Keratinocyte (primary cell): ENCODE results near the gene CNOT4. TPM values are rescaled to one million over a fixed set of nuclear protein-coding genes. Genes with fewer than 3 reads are reported as not detected.

Source experiments
- DNase-seq: peaks from one replicate; pipeline ENCODE4 v3.0.0-alpha.2; 2011; ENCODE audit warnings: low read depth, missing footprints, low spot score
- FAIRE-seq: peaks from 2 replicates; lab custom pipeline; 2011; peaks lifted over from hg19 to GRCh38; lab: Jason Lieb, UNC
- H2AFZ ChIP-seq: 2 replicates; pipeline ENCODE4 v1.6.0; 2012; ENCODE audit warnings: low read length, control low read depth, inconsistent platforms; ENCODE audit not compliant: control insufficient read depth
- H3K27ac ChIP-seq: 2 replicates; pipeline ENCODE4 v1.5.1; 2011; ENCODE audit warnings: low read length; ENCODE audit not compliant: control insufficient read depth, insufficient read depth
- H3K27me3 ChIP-seq: 3 replicates; pipeline ENCODE4 v1.6.0; 2011; ENCODE audit warnings: low read length; ENCODE audit not compliant: control insufficient read depth, insufficient read depth; ENCODE audit errors: extremely low read depth
- H3K36me3 ChIP-seq, 2 experiments: 2 replicates in 1 of 2; 3 replicates in 1 of 2; pipeline ENCODE4 v1.5.1; 2011; ENCODE audit warnings: low read length in 2 of 2, mild to moderate bottlenecking in 1 of 2; ENCODE audit not compliant: control insufficient read depth in 2 of 2, insufficient read depth in 2 of 2; ENCODE audit errors: extremely low read depth in 1 of 2
- H3K4me1 ChIP-seq: 3 replicates; pipeline ENCODE4 v1.5.1; 2011; ENCODE audit warnings: low read length; ENCODE audit not compliant: control insufficient read depth, insufficient read depth; ENCODE audit errors: extremely low read depth
- H3K4me2 ChIP-seq: 3 replicates; pipeline ENCODE4 v1.6.0; 2011; ENCODE audit warnings: low read depth, low read length; ENCODE audit not compliant: control insufficient read depth, insufficient read depth; ENCODE audit errors: extremely low read depth
- H3K4me3 ChIP-seq, 3 experiments: fragments of 200-600 bp in 1 of 3; sonication (generic) in 1 of 3; 2 replicates in 2 of 3; 3 replicates in 1 of 3; pipeline ENCODE4 v1.5.1; 2011 to 2016; ENCODE audit warnings: low read length in 3 of 3, mild to moderate bottlenecking in 3 of 3, control low read depth in 2 of 3, inconsistent platforms in 1 of 3, low read depth in 1 of 3, mixed read lengths in 1 of 3, mixed run types in 1 of 3, moderate library complexity in 1 of 3; ENCODE audit not compliant: control insufficient read depth in 2 of 3, insufficient read depth in 2 of 3; ENCODE audit errors: extremely low read depth in 1 of 3
- H3K79me2 ChIP-seq: 2 replicates; pipeline ENCODE4 v1.6.0; 2012; ENCODE audit warnings: low read length; ENCODE audit not compliant: control insufficient read depth, insufficient read depth
- H3K9ac ChIP-seq: 3 replicates; pipeline ENCODE4 v1.6.0; 2011; ENCODE audit warnings: low read length; ENCODE audit not compliant: control insufficient read depth, insufficient read depth; ENCODE audit errors: extremely low read depth
- H3K9me1 ChIP-seq: 3 replicates; pipeline ENCODE4 v1.6.0; 2011; ENCODE audit warnings: low read length; ENCODE audit not compliant: control insufficient read depth, insufficient read depth; ENCODE audit errors: extremely low read depth
- H3K9me3 ChIP-seq: 2 replicates; pipeline ENCODE4 v1.5.1; 2012; ENCODE audit warnings: low read depth, low read length; ENCODE audit not compliant: control insufficient read depth
- H4K20me1 ChIP-seq: 3 replicates; pipeline ENCODE4 v1.6.0; 2011; ENCODE audit warnings: low read length; ENCODE audit not compliant: control insufficient read depth, insufficient read depth; ENCODE audit errors: extremely low read depth
- EZH2 ChIP-seq: IDR thresholded peaks from one replicate; pipeline ENCODE4 v1.6.1; 2012; ENCODE audit warnings: inconsistent platforms, mild to moderate bottlenecking, low read length, moderate library complexity
- dilution Hi-C: fragments of 300-500 bp; cut with MboI; formaldehyde crosslinking; loops from one replicate; pipeline ENCODE4 v1.7.0; 2020; ENCODE audit warnings: low sequenced_read_pairs; ENCODE audit not compliant: extremely low pct_ligation_motif_present
- polyA plus RNA-seq, 5 experiments: library from polyadenylated mRNA; depleted of rRNA in 3 of 5; stranded (reverse) in 3 of 5; stranded (forward) in 1 of 5; unstranded in 1 of 5; fragments of >200 nt; gene quantifications; 1 replicate in 1 of 5; 2 replicates in 3 of 5; 3 replicates in 1 of 5; pipeline versions ENCODE4 v1.2.1 to v1.2.3, GENCODE V29; 2011 to 2012; ENCODE audit warnings: missing spikeins in 2 of 5, low read depth in 1 of 5, low replicate concordance in 1 of 5
- TF ChIP-seq, protein P1 (sequence below), 3 experiments: IDR thresholded peaks in 1 of 3; conservative IDR thresholded peaks in 1 of 3; optimal IDR thresholded peaks in 1 of 3; 2 replicates in 2 of 3; 3 replicates in 1 of 3; pipeline versions ENCODE3 to v1.5.1; 2011; ENCODE audit warnings: low read length in 3 of 3, mild to moderate bottlenecking in 3 of 3, moderate library complexity in 2 of 3, control low read depth in 1 of 3, inconsistent platforms in 1 of 3; ENCODE audit not compliant: insufficient read depth in 2 of 3; ENCODE audit errors: extremely low read depth in 1 of 3

Gene CNOT4
- polyA plus RNA-seq, 1 donor (not counting 4 experiments of a cell fraction or from before 2014, with no cell fraction given), result 11.4 TPM

- Histone ChIP-seq H3K27ac (no peak overlapping the region), H3K27me3 (no peaks in the 10 kb centered on the region), H3K9me3 (no peaks in the 10 kb centered on the region), H3K4me1 (no peaks in the 10 kb centered on the region), H3K4me2 (no peak overlapping the region), H3K36me3 (no peaks in the 10 kb centered on the region), H3K9ac (no peak overlapping the region), H3K4me3 (no peak overlapping the region), H4K20me1 (no peaks in the 10 kb centered on the region), H2AFZ (no peak overlapping the region), H3K79me2 (no peaks in the 10 kb centered on the region), H3K9me1 (no peaks in the 10 kb centered on the region)
- FAIRE-seq, result no peak
- TF ChIP-seq EZH2, result no peak
- TF ChIP-seq, protein P1, sequence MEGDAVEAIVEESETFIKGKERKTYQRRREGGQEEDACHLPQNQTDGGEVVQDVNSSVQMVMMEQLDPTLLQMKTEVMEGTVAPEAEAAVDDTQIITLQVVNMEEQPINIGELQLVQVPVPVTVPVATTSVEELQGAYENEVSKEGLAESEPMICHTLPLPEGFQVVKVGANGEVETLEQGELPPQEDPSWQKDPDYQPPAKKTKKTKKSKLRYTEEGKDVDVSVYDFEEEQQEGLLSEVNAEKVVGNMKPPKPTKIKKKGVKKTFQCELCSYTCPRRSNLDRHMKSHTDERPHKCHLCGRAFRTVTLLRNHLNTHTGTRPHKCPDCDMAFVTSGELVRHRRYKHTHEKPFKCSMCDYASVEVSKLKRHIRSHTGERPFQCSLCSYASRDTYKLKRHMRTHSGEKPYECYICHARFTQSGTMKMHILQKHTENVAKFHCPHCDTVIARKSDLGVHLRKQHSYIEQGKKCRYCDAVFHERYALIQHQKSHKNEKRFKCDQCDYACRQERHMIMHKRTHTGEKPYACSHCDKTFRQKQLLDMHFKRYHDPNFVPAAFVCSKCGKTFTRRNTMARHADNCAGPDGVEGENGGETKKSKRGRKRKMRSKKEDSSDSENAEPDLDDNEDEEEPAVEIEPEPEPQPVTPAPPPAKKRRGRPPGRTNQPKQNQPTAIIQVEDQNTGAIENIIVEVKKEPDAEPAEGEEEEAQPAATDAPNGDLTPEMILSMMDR (optimal IDR thresholded peaks at IDR 0.05 in 1 of 3, IDR thresholded peaks at IDR 0.05 in 1 of 3, conservative IDR thresholded peaks at IDR 0.05 in 1 of 3; ENCODE audit: extremely low read depth in 1 of 3, insufficient read depth in 2 of 3, low read length in 3 of 3), result no peak
- dilution Hi-C loops, result no loop called here
- no peak for DNase-seq
Observed at GRCh38 chr7:135536150-135536549, 26.2 kb upstream of the CNOT4 start.

GRCh38 chr7:135527025-135527424, 17.1 kb upstream of the CNOT4 start:
- no peak for DNase-seq
- H3K27ac ChIP-seq, result no peak overlapping the region
- no peaks in the 10 kb centered on the region for H3K9me1 ChIP-seq
- no peaks in the 10 kb centered on the region for H3K79me2 ChIP-seq
- no peak overlapping the region for H3K4me3 ChIP-seq
- FAIRE-seq, result no peak
- H3K9me3 ChIP-seq, result no peaks in the 10 kb centered on the region
- no peak overlapping the region for H3K4me2 ChIP-seq
- H4K20me1 ChIP-seq, result no peaks in the 10 kb centered on the region
- no peak overlapping the region for H3K9ac ChIP-seq
- H3K36me3 ChIP-seq, result no peaks in the 10 kb centered on the region
- TF ChIP-seq EZH2, result no peak
- TF ChIP-seq, protein P1 (optimal IDR thresholded peaks at IDR 0.05 in 1 of 3, IDR thresholded peaks at IDR 0.05 in 1 of 3, conservative IDR thresholded peaks at IDR 0.05 in 1 of 3; ENCODE audit: extremely low read depth in 1 of 3, insufficient read depth in 2 of 3, low read length in 3 of 3), result no peak
- H3K4me1 ChIP-seq, result no peaks in the 10 kb centered on the region
- dilution Hi-C loops, result no loop called here
- no peak overlapping the region for H2AFZ ChIP-seq
- no peaks in the 10 kb centered on the region for H3K27me3 ChIP-seq
